Tibial nerve (tissue), 4 donors: Measurements from ENCODE around the gene ZNF227. TPM values are rescaled to one million over a fixed set of nuclear protein-coding genes. Genes with fewer than 3 reads are reported as not detected.

Source experiments
- DNase-seq, 2 donors: peaks; one replicate each; pipeline ENCODE4 v3.0.0-alpha.2; 2019; ENCODE audit warnings: low spot score in 2 of 2
- H3K27ac ChIP-seq, 4 donors: fragments of 200-600 bp; sonication (generic) in 3 of 4; one replicate each; pipeline ENCODE4 v1.5.1; 2017 to 2019; ENCODE audit warnings: mild to moderate bottlenecking in 1 of 4
- H3K27me3 ChIP-seq, 2 donors: fragments of 200-600 bp; sonication (generic) in 1 of 2; one replicate each; pipeline versions ENCODE4 v1.5.1 to v1.6.0; 2017 to 2019
- H3K36me3 ChIP-seq, 3 donors: fragments of 200-600 bp; sonication (generic); one replicate each; pipeline ENCODE4 v1.5.1; 2018 to 2019
- H3K4me1 ChIP-seq, 4 donors: fragments of 200-600 bp; sonication (generic) in 3 of 4; one replicate each; pipeline ENCODE4 v1.5.1; 2017 to 2019
- H3K4me3 ChIP-seq, 4 donors: fragments of 200-600 bp; sonication (generic) in 3 of 4; one replicate each; pipeline ENCODE4 v1.5.1; 2017 to 2019; ENCODE audit warnings: mild to moderate bottlenecking in 1 of 4, moderate library complexity in 1 of 4
- H3K9me3 ChIP-seq, 4 donors: fragments of 200-600 bp; sonication (generic) in 3 of 4; one replicate each; pipeline ENCODE4 v1.5.1; 2017 to 2019
- EP300 ChIP-seq, 2 donors: sonication (generic); formaldehyde crosslinking; IDR thresholded peaks; one replicate each; pipeline ENCODE4 v1.6.1; 2017; ENCODE audit warnings: antibody characterized with exemption in 2 of 2, mild to moderate bottlenecking in 1 of 2
- POLR2A ChIP-seq, 2 donors: fragments of 450-650 bp; IDR thresholded peaks; one replicate each; pipeline ENCODE4 v1.6.1; 2017; ENCODE audit warnings: antibody characterized with exemption in 2 of 2, mild to moderate bottlenecking in 2 of 2, moderate library complexity in 2 of 2
- WGBS, 2 donors: methylation state at CpG; one replicate each; pipeline ENCODE4 v1.1.5; 2018; 5-methylcytosine and 5-hydroxymethylcytosine counted together
- total RNA-seq, 4 donors: library from RNA; depleted of rRNA; stranded (reverse); fragments of >200 nt; gene quantifications; one replicate each; pipeline ENCODE4 v1.1.0, GENCODE V29; 2016
- TF ChIP-seq, protein P1 (sequence below), 5 experiments: fragments of 200-600 bp in 3 of 5; fragments of 450-650 bp in 2 of 5; sonication (generic) in 3 of 5; IDR thresholded peaks; one replicate each; pipeline ENCODE4 v1.5.1; 2016 to 2019; ENCODE audit warnings: antibody characterized with exemption in 5 of 5, mild to moderate bottlenecking in 3 of 5, moderate library complexity in 2 of 5

The ZNF227 gene
- total RNA-seq, 4 donors from 2014 or later: 8.1 to 22.0 (median 14.3) TPM

- Histone ChIP-seq H3K36me3 (peaks cover 26 to 64% (median 48%) of the 10 kb centered on the region in 3 donors), H3K9me3 (peaks cover 15 to 100% (median 58%) of the 10 kb centered on the region in 4 donors), H3K4me3 (no peak overlapping the region), H3K4me1 (no peaks in the 10 kb centered on the region), H3K27me3 (no peaks in the 10 kb centered on the region), H3K27ac (no peak overlapping the region)
- no peak for TF ChIP-seq EP300 (IDR thresholded peaks at IDR 0.05)
- WGBS, 2 donors: 89 to 100% methylated on average over 3 of the region's 3 CpGs
- no peak for DNase-seq
Measured at GRCh38 chr19:44176590-44176989, 35.7 kb upstream of the ZNF227 start.

- Histone ChIP-seq H3K4me1 (no peaks in the 10 kb centered on the region), H3K27ac (no peak overlapping the region), H3K36me3 (peaks cover 5 to 20% (median 5%) of the 10 kb centered on the region in 3 donors), H3K9me3 (peaks cover 15 to 98% (median 50%) of the 10 kb centered on the region in 4 donors), H3K27me3 (no peaks in the 10 kb centered on the region), H3K4me3 (no peak overlapping the region)
- TF ChIP-seq POLR2A (IDR thresholded peaks at IDR 0.05) (no peak), EP300 (IDR thresholded peaks at IDR 0.05) (no peak)
- TF ChIP-seq, protein P1, sequence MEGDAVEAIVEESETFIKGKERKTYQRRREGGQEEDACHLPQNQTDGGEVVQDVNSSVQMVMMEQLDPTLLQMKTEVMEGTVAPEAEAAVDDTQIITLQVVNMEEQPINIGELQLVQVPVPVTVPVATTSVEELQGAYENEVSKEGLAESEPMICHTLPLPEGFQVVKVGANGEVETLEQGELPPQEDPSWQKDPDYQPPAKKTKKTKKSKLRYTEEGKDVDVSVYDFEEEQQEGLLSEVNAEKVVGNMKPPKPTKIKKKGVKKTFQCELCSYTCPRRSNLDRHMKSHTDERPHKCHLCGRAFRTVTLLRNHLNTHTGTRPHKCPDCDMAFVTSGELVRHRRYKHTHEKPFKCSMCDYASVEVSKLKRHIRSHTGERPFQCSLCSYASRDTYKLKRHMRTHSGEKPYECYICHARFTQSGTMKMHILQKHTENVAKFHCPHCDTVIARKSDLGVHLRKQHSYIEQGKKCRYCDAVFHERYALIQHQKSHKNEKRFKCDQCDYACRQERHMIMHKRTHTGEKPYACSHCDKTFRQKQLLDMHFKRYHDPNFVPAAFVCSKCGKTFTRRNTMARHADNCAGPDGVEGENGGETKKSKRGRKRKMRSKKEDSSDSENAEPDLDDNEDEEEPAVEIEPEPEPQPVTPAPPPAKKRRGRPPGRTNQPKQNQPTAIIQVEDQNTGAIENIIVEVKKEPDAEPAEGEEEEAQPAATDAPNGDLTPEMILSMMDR (IDR thresholded peaks at IDR 0.05): no peak
- no peak for DNase-seq
Measured at GRCh38 chr19:44180968-44181367, 31.4 kb upstream of the ZNF227 start.

- Histone ChIP-seq H3K27me3 (no peaks in the 10 kb centered on the region), H3K4me1 (no peaks in the 10 kb centered on the region), H3K4me3 (no peak overlapping the region), H3K27ac (no peak overlapping the region), H3K36me3 (peaks cover 0 to 8% (median 0%) of the 10 kb centered on the region in 3 donors), H3K9me3 (peaks cover 5 to 98% (median 46%) of the 10 kb centered on the region in 4 donors)
- no peak for DNase-seq
- TF ChIP-seq, protein P1 (IDR thresholded peaks at IDR 0.05): no peak
- TF ChIP-seq EP300 (IDR thresholded peaks at IDR 0.05): no peak
- no peak for TF ChIP-seq POLR2A (IDR thresholded peaks at IDR 0.05)
- WGBS, 2 donors: 85 to 86% methylated on average over 10 of the region's 10 CpGs
Measured at GRCh38 chr19:44182145-44182544, 30.2 kb upstream of the ZNF227 start.

DNA sequence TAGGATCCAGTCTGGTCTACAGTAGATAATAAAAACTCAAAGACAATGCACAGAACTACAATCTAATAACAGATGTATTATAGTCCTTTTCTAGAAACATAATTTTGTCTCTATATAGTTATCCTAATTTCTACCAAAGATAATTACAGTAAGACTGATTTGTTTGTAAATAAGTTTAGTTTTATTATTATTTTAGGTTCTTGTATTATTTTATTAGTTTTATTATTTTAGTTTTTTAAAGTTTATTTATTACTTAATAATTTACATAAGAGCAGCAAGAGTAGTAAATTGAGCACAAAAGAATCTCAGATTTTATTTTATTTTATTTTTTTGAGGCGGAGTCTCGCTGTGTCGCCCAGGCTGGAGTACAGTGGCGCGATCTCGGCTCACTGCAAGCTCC lies 22.3 kb upstream of the ZNF227 start:
- H3K36me3 ChIP-seq: peaks cover 0 to 11% (median 0%) of the 10 kb centered on the region in 3 donors
- peaks cover 0 to 66% (median 20%) of the 10 kb centered on the region in 4 donors for H3K9me3 ChIP-seq
- DNase-seq: no peak
- 98% methylated on average over 6 of the region's 6 CpGs for WGBS, 2 donors
- H3K27ac ChIP-seq: no peak overlapping the region
- TF ChIP-seq, protein P1 (IDR thresholded peaks at IDR 0.05): no peak
- TF ChIP-seq EP300 (IDR thresholded peaks at IDR 0.05): no peak
- TF ChIP-seq POLR2A (IDR thresholded peaks at IDR 0.05): no peak
- H3K27me3 ChIP-seq: no peaks in the 10 kb centered on the region
- no peak overlapping the region for H3K4me3 ChIP-seq
- H3K4me1 ChIP-seq: no peaks in the 10 kb centered on the region

DNA sequence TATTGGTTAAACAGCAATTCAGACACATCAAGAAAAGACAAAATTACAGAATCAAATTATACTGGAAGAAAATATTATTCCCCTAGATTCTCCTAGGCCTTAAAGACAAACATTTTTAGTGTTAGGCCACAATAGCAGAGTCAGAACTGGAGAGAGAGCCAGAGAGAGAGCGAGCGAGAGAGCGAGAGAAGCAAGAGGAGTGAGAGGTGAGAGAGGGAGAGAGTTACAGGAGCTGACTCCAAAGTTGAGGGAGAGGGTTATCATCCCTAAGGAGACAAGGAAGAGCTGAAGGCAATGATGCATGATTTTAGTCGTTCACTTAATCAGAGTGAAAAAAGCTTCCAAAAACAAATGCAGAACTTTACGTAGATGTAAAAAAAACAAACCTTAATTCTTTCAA lies 20.2 kb upstream of the ZNF227 start:
- WGBS, 2 donors: 78 to 83% methylated on average over 5 of the region's 5 CpGs
- Histone ChIP-seq H3K4me3 (no peak overlapping the region), H3K27me3 (no peaks in the 10 kb centered on the region), H3K4me1 (no peaks in the 10 kb centered on the region), H3K36me3 (peaks cover 0 to 27% (median 0%) of the 10 kb centered on the region in 3 donors), H3K27ac (no peak overlapping the region), H3K9me3 (peaks cover 0 to 59% (median 14%) of the 10 kb centered on the region in 4 donors)
- TF ChIP-seq POLR2A (IDR thresholded peaks at IDR 0.05): no peak
- no peak for TF ChIP-seq EP300 (IDR thresholded peaks at IDR 0.05)
- TF ChIP-seq, protein P1 (IDR thresholded peaks at IDR 0.05): no peak
- DNase-seq: no peak

- Histone ChIP-seq H3K4me1 (no peaks in the 10 kb centered on the region), H3K36me3 (peaks cover 0 to 31% (median 0%) of the 10 kb centered on the region in 3 donors), H3K27ac (no peak overlapping the region), H3K27me3 (no peaks in the 10 kb centered on the region), H3K9me3 (peaks cover 0 to 67% (median 7%) of the 10 kb centered on the region in 4 donors), H3K4me3 (no peak overlapping the region)
- TF ChIP-seq EP300 (IDR thresholded peaks at IDR 0.05) (no peak), POLR2A (IDR thresholded peaks at IDR 0.05) (no peak)
- TF ChIP-seq, protein P1 (IDR thresholded peaks at IDR 0.05): no peak
- no peak for DNase-seq
Measured at GRCh38 chr19:44196772-44197171, 15.6 kb upstream of the ZNF227 start.
